HepG2 (cell line): Measurements from ENCODE around the gene AQP5. TPM values are rescaled to one million over a fixed set of nuclear protein-coding genes. Genes with fewer than 3 reads are reported as not detected.

Experiments
- AHR ChIP-seq: IDR thresholded peaks from 2 replicates; pipeline ENCODE4 v1.6.1; 2018; ENCODE audit warnings: missing genetic modification reagents, missing compliant biosample characterization
- CCDC6 ChIP-seq: sonication (generic); formaldehyde crosslinking; IDR thresholded peaks from 2 replicates; pipeline ENCODE4 v1.8.1; 2022; ENCODE audit warnings: mild to moderate bottlenecking, missing genetic modification reagents, moderate library complexity
- CEBPB ChIP-seq: IDR thresholded peaks from 2 replicates; pipeline ENCODE4 v1.6.1; 2011; ENCODE audit warnings: low read depth, low read length, improper control_type of control experiment, borderline replicate concordance
- FOXA3 ChIP-seq: IDR thresholded peaks from 2 replicates; pipeline ENCODE4 v1.6.1; 2016; ENCODE audit warnings: missing genetic modification reagents, missing compliant biosample characterization
- HOXA3 ChIP-seq: sonication (generic); formaldehyde crosslinking; IDR thresholded peaks from 2 replicates; pipeline ENCODE4 v1.5.0; 2020; ENCODE audit warnings: missing genetic modification reagents
- ISX ChIP-seq: sonication (generic); formaldehyde crosslinking; conservative IDR thresholded peaks from 2 replicates; pipeline ENCODE4 v1.5.0; 2020; ENCODE audit warnings: missing genetic modification reagents
- KAT7 ChIP-seq: IDR thresholded peaks from 2 replicates; pipeline ENCODE4 v1.6.1; 2018; ENCODE audit warnings: borderline replicate concordance, missing compliant biosample characterization
- KLF13 ChIP-seq: sonication (generic); formaldehyde crosslinking; IDR thresholded peaks from 2 replicates; pipeline ENCODE4 v1.4.0; 2020; ENCODE audit warnings: mild to moderate bottlenecking, missing genetic modification reagents
- MIXL1 ChIP-seq: IDR thresholded peaks from 2 replicates; pipeline ENCODE4 v1.6.1; 2016
- SALL1 ChIP-seq: sonication (generic); formaldehyde crosslinking; IDR thresholded peaks from 2 replicates; pipeline ENCODE4 v1.8.0; 2022; ENCODE audit warnings: mild to moderate bottlenecking, missing genetic modification reagents
- TMF1 ChIP-seq: sonication (generic); formaldehyde crosslinking; IDR thresholded peaks from 2 replicates; pipeline ENCODE4 v1.8.1; 2022; ENCODE audit warnings: low read depth, missing genetic modification reagents
- ZNF3 ChIP-seq: IDR thresholded peaks from 2 replicates; pipeline ENCODE4 v1.7.0; 2017; ENCODE audit warnings: inconsistent platforms
- ZNF501 ChIP-seq: sonication (generic); formaldehyde crosslinking; IDR thresholded peaks from 2 replicates; pipeline ENCODE4 v1.5.1; 2020; ENCODE audit warnings: mild to moderate bottlenecking, moderate library complexity, missing genetic modification reagents
- ZNF549 ChIP-seq: sonication (generic); formaldehyde crosslinking; IDR thresholded peaks from 2 replicates; pipeline ENCODE4 v1.5.0; 2020; ENCODE audit warnings: missing genetic modification reagents
- ZNF660 ChIP-seq: sonication (generic); formaldehyde crosslinking; IDR thresholded peaks from 2 replicates; pipeline ENCODE4 v1.5.1; 2020; ENCODE audit warnings: mild to moderate bottlenecking, low read depth, missing genetic modification reagents, borderline replicate concordance
- ZSCAN21 ChIP-seq: sonication (generic); formaldehyde crosslinking; IDR thresholded peaks from 2 replicates; pipeline ENCODE4 v1.8.0; 2022; ENCODE audit warnings: mild to moderate bottlenecking, missing genetic modification reagents, moderate library complexity, borderline replicate concordance
- polyA plus RNA-seq, 8 experiments: library from polyadenylated mRNA; depleted of rRNA in 3 of 8; stranded (reverse) in 7 of 8; unstranded in 1 of 8; fragments of >200 nt; fragmentation: Illumina TruSeq in 4 of 8; extraction: Trizol in 4 of 8; gene quantifications; 2 replicates each; pipeline versions ENCODE4 v1.2.1 to v1.2.3, GENCODE V29; 2011 to 2016; ENCODE audit warnings: low read depth in 4 of 8, missing spikeins in 1 of 8, mixed read lengths in 1 of 8; ENCODE audit not compliant: insufficient read depth in 1 of 8
- total RNA-seq, 5 experiments: library from RNA; depleted of rRNA; stranded (reverse); fragments of >200 nt; fragmentation: Illumina TruSeq; extraction: Trizol; gene quantifications; 2 replicates each; pipeline ENCODE4 v1.2.3, GENCODE V29; 2016; ENCODE audit warnings: low read depth in 1 of 5
- TF ChIP-seq, protein P1 (sequence below): sonication (generic); formaldehyde crosslinking; IDR thresholded peaks from 2 replicates; pipeline ENCODE4 v1.4.0; 2020; ENCODE audit warnings: missing genetic modification reagents, mild to moderate bottlenecking, borderline replicate concordance
- TF ChIP-seq, protein P2 (sequence below), 2 experiments: IDR thresholded peaks; 2 replicates each; pipeline ENCODE4 v1.6.1; 2011 to 2012; ENCODE audit warnings: low read length in 2 of 2, borderline replicate concordance in 1 of 2, low read depth in 1 of 2, mild to moderate bottlenecking in 1 of 2, moderate library complexity in 1 of 2
- TF ChIP-seq, protein P3 (sequence below): sonication (generic); formaldehyde crosslinking; conservative IDR thresholded peaks from 2 replicates; pipeline ENCODE4 v1.4.0; 2020; ENCODE audit warnings: mild to moderate bottlenecking, missing genetic modification reagents, moderate library complexity
- TF ChIP-seq, protein P4 (sequence below): sonication (generic); IDR thresholded peaks from 2 replicates; pipeline ENCODE4 v1.6.1; 2016; ENCODE audit warnings: low read depth, borderline replicate concordance

The AQP5 gene
- total and polyA plus RNA-seq, 2 of the 13 experiments (the other 11 are each of a cell fraction or from before 2014, with no cell fraction given), result not detected

DNA sequence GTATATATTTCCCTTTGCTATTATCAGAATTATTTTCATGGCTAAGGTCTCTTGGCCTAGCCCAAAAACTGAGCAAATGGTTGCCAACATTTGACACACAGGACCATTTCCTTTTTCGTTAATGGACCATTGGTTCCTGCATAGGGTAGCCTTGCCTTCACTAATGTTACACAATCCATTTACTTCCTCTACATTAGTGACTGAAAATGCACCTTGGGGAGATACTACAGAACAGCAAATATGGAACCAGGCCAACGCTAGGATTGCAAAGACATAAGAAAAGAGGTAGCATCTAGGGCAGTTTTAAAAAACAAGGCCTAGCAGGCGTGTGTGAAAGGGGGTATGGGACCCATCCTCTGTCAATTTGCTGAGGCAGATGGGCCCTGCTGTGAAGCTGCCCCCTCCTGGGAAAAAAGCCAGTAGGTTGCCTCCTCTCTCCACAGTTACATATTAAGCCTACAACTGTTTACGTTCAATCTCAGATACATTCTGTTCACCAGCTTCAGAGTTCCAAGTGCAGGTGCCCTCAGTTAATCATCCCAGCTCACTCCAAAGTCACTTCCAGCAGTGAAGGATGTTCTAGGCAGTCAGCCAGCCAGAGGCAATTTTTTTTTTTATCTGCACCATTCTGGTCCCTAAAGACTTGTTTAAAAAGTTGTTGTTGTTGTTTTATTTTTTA, 26.1 kb downstream of the AQP5 start (continued):
- TF ChIP-seq, protein P1, sequence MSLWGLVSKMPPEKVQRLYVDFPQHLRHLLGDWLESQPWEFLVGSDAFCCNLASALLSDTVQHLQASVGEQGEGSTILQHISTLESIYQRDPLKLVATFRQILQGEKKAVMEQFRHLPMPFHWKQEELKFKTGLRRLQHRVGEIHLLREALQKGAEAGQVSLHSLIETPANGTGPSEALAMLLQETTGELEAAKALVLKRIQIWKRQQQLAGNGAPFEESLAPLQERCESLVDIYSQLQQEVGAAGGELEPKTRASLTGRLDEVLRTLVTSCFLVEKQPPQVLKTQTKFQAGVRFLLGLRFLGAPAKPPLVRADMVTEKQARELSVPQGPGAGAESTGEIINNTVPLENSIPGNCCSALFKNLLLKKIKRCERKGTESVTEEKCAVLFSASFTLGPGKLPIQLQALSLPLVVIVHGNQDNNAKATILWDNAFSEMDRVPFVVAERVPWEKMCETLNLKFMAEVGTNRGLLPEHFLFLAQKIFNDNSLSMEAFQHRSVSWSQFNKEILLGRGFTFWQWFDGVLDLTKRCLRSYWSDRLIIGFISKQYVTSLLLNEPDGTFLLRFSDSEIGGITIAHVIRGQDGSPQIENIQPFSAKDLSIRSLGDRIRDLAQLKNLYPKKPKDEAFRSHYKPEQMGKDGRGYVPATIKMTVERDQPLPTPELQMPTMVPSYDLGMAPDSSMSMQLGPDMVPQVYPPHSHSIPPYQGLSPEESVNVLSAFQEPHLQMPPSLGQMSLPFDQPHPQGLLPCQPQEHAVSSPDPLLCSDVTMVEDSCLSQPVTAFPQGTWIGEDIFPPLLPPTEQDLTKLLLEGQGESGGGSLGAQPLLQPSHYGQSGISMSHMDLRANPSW (CRISPR knock-in tag), result no peak
- TF ChIP-seq ZNF549 (no peak), ZNF660 (CRISPR knock-in tag) (no peak), AHR (CRISPR knock-in tag) (no peak), CEBPB (peak; percentile 28; the same call in 1 of the 2 replicates), TMF1 (CRISPR knock-in tag) (no peak), MIXL1 (0 out of 2 replicates have a peak, but pooled peaks have one; percentile 48), SALL1 (0 out of 2 replicates have a peak, but pooled peaks have one; percentile 41), ISX (CRISPR knock-in tag) (no peak), HOXA3 (CRISPR knock-in tag) (0 out of 2 replicates have a peak, but pooled peaks have one; percentile 30), ZSCAN21 (CRISPR knock-in tag) (no peak), CCDC6 (no peak), FOXA3 (CRISPR knock-in tag) (peak; percentile 33; the same call in 1 of the 2 replicates), KAT7 (CRISPR knock-in tag) (no peak), ZNF3 (no peak), KLF13 (CRISPR knock-in tag) (no peak), ZNF501 (CRISPR knock-in tag) (peak; percentile 33; the same call in 1 of the 2 replicates)
- TF ChIP-seq, protein P2, sequence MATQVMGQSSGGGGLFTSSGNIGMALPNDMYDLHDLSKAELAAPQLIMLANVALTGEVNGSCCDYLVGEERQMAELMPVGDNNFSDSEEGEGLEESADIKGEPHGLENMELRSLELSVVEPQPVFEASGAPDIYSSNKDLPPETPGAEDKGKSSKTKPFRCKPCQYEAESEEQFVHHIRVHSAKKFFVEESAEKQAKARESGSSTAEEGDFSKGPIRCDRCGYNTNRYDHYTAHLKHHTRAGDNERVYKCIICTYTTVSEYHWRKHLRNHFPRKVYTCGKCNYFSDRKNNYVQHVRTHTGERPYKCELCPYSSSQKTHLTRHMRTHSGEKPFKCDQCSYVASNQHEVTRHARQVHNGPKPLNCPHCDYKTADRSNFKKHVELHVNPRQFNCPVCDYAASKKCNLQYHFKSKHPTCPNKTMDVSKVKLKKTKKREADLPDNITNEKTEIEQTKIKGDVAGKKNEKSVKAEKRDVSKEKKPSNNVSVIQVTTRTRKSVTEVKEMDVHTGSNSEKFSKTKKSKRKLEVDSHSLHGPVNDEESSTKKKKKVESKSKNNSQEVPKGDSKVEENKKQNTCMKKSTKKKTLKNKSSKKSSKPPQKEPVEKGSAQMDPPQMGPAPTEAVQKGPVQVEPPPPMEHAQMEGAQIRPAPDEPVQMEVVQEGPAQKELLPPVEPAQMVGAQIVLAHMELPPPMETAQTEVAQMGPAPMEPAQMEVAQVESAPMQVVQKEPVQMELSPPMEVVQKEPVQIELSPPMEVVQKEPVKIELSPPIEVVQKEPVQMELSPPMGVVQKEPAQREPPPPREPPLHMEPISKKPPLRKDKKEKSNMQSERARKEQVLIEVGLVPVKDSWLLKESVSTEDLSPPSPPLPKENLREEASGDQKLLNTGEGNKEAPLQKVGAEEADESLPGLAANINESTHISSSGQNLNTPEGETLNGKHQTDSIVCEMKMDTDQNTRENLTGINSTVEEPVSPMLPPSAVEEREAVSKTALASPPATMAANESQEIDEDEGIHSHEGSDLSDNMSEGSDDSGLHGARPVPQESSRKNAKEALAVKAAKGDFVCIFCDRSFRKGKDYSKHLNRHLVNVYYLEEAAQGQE (IDR thresholded peaks at IDR 0.05; ENCODE audit: borderline replicate concordance in 1 of 2, low read depth in 1 of 2, low read length in 2 of 2), result no peak
- TF ChIP-seq, protein P3, sequence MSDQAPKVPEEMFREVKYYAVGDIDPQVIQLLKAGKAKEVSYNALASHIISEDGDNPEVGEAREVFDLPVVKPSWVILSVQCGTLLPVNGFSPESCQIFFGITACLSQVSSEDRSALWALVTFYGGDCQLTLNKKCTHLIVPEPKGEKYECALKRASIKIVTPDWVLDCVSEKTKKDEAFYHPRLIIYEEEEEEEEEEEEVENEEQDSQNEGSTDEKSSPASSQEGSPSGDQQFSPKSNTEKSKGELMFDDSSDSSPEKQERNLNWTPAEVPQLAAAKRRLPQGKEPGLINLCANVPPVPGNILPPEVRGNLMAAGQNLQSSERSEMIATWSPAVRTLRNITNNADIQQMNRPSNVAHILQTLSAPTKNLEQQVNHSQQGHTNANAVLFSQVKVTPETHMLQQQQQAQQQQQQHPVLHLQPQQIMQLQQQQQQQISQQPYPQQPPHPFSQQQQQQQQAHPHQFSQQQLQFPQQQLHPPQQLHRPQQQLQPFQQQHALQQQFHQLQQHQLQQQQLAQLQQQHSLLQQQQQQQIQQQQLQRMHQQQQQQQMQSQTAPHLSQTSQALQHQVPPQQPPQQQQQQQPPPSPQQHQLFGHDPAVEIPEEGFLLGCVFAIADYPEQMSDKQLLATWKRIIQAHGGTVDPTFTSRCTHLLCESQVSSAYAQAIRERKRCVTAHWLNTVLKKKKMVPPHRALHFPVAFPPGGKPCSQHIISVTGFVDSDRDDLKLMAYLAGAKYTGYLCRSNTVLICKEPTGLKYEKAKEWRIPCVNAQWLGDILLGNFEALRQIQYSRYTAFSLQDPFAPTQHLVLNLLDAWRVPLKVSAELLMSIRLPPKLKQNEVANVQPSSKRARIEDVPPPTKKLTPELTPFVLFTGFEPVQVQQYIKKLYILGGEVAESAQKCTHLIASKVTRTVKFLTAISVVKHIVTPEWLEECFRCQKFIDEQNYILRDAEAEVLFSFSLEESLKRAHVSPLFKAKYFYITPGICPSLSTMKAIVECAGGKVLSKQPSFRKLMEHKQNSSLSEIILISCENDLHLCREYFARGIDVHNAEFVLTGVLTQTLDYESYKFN (CRISPR knock-in tag), result peak; percentile 51
- TF ChIP-seq, protein P4, sequence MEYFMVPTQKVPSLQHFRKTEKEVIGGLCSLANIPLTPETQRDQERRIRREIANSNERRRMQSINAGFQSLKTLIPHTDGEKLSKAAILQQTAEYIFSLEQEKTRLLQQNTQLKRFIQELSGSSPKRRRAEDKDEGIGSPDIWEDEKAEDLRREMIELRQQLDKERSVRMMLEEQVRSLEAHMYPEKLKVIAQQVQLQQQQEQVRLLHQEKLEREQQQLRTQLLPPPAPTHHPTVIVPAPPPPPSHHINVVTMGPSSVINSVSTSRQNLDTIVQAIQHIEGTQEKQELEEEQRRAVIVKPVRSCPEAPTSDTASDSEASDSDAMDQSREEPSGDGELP, result no peak
